NCI-H345 treated with DMSO at 0.1 percent for 48 hours (cell line): ENCODE data around the gene MAP4.

Experiments
- DNase-seq: peaks from one replicate; lab custom pipeline; 2025; ENCODE audit not compliant: unreplicated experiment; lab: John Stamatoyannopoulos, UW

The MAP4 gene

GRCh38 chr3:47870702-47871260 lies 145.4 kb downstream of the MAP4 start:
- no peak for DNase-seq

GRCh38 chr3:47870156-47870555 lies 146.1 kb downstream of the MAP4 start:
- no peak for DNase-seq

GRCh38 chr3:47868306-47868705 lies 147.9 kb downstream of the MAP4 start:
- no peak for DNase-seq

DNA sequence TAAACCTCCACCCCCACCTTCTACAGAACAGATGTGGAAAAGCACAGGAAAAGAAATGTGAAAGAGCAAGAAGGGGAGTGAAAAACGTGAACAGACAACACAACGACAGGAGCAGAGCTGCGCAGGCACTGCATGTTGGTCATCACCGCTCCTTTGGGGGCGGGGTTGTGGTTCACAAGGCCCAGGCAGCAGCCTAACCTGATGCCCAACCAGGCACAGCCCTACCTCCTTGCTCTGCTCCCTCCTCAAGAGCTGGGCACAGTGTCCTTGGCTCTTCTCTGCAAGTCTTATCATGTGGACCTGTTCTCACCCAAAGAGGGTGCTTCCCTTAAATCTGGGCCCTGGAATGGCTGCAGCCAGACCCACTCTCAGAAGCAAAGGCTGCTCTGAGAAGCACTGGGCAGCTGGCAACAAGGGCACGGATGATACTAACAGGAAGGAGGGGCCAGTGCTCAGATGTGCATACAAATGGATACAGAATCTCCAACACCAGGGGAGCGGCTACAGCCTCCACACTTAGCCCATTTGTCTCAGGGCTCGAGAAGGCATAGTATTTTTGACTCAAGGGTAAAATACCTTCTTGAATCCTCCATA lies 148.7 kb downstream of the MAP4 start:
- DNase-seq = no peak

DNA sequence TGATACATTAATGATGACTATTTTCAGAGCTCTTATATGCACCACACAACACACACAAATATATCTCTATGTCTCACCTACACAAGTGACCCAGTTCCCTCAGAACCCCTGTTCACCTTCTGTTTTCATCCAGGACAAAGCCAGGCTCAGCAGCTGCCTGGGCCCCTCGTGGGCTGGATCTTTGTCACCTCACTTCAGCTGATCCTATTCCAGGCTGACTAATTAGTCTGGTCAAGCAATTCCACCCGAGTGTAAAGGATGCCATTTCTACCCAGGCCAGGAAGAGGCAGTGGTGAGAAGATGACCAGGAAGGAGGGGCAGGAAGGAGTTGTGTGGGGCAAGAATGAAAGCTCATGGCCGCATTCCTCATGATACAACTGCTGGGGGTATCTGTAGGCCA lies 151.0 kb downstream of the MAP4 start:
- no peak for DNase-seq

GRCh38 chr3:47863391-47864128 lies 152.7 kb downstream of the MAP4 start:
- DNase-seq = no peak

- DNase-seq = no peak
Measured at GRCh38 chr3:47859956-47860605, 156.1 kb downstream of the MAP4 start.

DNA sequence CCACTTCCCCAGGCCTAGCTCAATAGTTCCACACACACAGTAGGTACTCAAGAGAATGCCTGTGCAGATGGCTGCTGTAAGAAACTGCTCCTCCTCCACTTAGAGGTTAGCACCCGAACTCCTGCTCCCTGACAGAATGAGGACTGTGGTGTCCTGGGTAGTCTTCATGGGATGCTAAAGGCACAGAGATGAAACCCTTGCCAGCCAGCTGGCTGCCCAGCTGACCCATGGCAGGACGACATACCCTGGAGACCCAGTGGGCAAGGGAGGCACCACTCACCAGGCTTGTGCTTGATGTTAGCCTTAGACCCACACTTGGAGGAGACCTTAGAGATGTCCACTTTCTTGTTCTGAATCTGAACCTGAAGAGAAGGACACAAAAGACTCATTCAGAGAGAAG lies 159.1 kb downstream of the MAP4 start:
- DNase-seq = no peak

DNA sequence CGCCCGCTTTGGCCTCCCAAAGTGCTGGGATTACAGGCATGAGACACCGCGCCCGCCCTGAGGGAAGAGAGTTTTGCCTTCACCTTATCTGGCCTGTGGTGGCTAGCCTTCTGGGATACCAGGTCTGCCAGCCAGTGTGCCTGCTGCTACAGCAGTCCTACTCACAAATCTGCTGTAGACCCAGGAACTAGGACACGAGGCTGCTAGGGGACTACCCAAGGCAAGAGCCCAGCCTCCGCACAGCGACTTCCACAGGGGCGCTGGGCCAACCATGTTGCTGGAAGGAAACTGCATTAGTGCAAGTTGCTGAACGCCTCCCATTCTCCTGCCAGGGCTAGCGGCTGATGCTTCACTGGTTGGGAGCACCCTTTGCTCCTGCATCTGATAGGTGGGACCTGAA lies 159.5 kb downstream of the MAP4 start:
- no peak for DNase-seq

GRCh38 chr3:47855461-47856383 lies 160.5 kb downstream of the MAP4 start:
- no peak for DNase-seq

DNA sequence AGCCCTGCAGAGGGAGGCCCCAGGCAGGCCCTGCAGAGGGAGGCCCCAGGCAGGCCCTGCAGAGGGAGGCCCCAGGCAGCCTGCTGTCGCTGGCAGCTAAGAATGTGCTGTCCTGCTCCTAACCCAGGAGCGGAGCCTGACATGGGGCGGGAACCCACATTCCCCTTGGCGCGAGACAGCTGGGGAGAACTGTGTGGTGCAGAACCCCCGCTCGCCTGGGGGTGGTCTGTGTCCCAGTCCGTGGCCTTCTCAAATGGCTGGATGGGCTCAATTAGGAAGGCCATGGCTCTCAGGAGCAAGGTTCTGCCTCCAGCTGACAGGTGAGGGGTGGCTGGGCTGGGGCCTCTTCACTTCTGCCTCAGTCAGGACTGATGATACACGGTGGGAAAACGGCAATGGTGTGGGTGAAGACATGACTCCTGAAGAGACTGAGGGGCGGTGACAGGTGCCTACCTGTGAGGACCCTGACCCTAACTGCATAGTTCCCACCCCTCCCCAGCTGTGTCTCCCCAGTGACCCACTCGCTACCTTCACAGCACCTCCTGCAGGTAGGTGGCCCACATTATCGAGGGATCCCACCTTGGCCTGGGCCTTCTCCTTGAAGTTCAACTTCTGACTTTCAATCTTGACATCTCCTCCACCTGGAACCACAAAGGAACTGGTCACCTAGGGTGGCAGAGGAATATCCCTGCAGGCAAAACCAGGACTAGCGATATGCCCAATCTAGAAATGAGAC lies 161.3 kb downstream of the MAP4 start:
- DNase-seq = no peak

- DNase-seq = no peak
Measured at GRCh38 chr3:47854267-47854666, 161.9 kb downstream of the MAP4 start.

DNA sequence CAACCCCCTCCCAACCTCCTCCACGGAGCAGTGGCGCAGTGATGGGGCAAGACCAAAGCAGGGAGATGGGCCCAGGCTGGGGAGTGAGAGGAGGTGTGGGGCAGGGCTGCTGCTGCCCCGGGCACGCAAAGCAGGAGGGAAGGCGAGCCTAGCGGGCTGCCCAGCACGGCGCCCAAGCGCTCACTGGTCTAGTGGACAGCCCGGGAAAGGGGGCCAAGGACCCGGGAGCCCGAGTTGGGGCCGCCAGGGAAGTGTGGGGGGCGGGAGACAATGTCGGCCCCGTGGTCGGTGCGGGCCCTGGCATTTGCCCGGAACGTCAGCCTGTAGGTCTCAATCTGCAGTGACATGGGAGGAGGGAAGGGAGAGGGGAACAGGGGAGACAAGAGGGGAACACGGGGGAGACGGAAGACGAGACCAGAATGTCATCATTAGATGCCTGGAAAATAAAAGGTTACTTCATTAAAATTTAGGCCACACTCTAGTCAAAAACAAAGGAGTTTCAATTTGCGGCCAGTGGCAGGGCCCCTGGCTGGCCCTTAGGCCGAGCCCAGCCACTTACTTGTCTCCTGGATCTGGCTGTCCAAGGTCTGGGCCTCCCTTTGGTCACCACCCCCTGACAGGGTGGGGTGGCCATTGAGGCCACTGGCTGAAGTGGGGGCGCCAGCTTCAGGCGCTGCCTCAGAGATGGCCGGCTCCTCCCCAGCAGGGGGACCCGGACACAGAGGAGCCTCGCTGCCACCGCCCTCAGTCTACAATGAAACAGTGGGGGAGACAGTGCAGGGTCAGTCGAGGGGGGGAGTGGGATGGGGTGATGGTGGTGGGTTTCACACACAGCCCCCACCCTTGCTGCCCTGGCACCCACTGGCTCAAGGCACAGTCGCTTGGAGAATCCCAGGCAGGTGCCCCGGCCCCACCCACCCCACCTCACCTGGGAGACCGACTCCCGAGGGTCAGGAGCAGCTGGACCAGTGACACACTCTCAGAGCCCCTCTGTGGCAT lies 163.3 kb downstream of the MAP4 start:
- no peak for DNase-seq

- DNase-seq = no peak
Measured at GRCh38 chr3:47851888-47852603, 164.2 kb downstream of the MAP4 start.

DNA sequence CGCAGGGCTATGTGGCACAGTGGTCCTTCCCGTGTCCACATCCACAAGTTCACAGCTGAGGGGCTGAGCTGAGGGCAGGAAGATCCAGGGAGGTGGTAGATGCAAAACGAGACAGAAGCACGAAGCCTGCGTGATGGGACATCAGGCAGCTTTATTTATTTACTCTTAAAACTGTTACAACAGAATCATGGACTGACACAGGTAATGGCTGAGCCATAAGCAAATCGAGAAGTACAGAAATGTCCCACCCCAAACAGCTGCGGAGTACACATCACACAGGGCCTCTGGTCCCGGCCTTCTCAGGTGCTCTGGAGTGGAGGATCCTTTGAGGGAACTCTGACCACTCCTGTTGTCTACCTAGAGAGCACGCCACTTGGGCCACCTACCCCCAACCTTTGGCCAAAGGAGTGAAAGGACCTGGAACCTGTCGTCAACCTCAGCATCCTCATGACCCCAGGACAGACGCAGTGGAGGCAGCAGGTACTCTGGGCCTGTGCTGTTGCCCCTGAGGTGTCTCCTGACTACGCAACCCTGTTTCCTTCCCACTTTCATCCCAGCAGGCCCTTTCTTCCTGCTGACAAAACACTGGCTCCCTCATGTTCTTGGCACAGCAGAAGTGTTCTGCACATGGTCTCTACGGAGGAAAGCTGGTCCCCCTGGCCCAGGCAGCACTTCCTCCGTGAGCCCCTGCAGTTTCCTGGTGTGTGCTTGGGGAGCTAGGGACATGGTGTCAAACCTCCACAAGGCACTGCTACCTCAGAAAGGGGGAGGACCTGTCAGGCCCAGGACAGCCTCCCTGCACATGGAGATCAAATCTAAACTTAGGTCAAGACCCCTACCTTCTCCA lies 165.4 kb downstream of the MAP4 start:
- DNase-seq = no peak

GRCh38 chr3:47849699-47850563 lies 166.3 kb downstream of the MAP4 start:
- no peak for DNase-seq
